ACC112 (cell line): ENCODE data around the gene MOGAT1.
"Not testable (repeated sequence)": the region's sequence is repeated elsewhere in the genome, so short reads cannot be mapped to it uniquely, and the experiment has no call there.

Experiments used
- H2AFZ ChIP-seq: fragments of 200-600 bp; sonication (generic); one replicate; pipeline ENCODE4 v1.6.0; 2017; ENCODE audit warnings: antibody characterized with exemption, low read length; ENCODE audit not compliant: unreplicated experiment
- H3K27ac ChIP-seq: fragments of 200-600 bp; sonication (generic); 2 replicates; pipeline ENCODE4 v1.5.1; 2014; ENCODE audit warnings: low read depth, mild to moderate bottlenecking, antibody characterized with exemption, low read length, moderate library complexity
- H3K27me3 ChIP-seq: fragments of 200-600 bp; sonication (generic); 2 replicates; pipeline ENCODE4 v1.6.1; 2014; ENCODE audit warnings: mild to moderate bottlenecking, antibody characterized with exemption, low read length, moderate library complexity, mixed read lengths; ENCODE audit not compliant: insufficient read depth
- H3K36me3 ChIP-seq: fragments of 200-600 bp; sonication (generic); 2 replicates; pipeline ENCODE4 v1.6.1; 2016; ENCODE audit warnings: mild to moderate bottlenecking, antibody characterized with exemption, low read length, moderate library complexity, mixed read lengths; ENCODE audit not compliant: insufficient read depth
- H3K4me1 ChIP-seq: fragments of 200-600 bp; sonication (generic); one replicate; pipeline ENCODE4 v1.6.1; 2016; ENCODE audit warnings: low read length, mixed read lengths; ENCODE audit not compliant: insufficient read depth, unreplicated experiment, control insufficient read depth
- H3K4me3 ChIP-seq: fragments of 200-600 bp; sonication (generic); 2 replicates; pipeline ENCODE4 v1.5.1; 2014; ENCODE audit warnings: mild to moderate bottlenecking, low read depth, low read length
- H3K79me2 ChIP-seq: fragments of 200-600 bp; sonication (generic); one replicate; pipeline ENCODE4 v1.6.0; 2016; ENCODE audit warnings: low read length; ENCODE audit not compliant: control insufficient read depth, unreplicated experiment, insufficient read depth

MOGAT1 gene

DNA sequence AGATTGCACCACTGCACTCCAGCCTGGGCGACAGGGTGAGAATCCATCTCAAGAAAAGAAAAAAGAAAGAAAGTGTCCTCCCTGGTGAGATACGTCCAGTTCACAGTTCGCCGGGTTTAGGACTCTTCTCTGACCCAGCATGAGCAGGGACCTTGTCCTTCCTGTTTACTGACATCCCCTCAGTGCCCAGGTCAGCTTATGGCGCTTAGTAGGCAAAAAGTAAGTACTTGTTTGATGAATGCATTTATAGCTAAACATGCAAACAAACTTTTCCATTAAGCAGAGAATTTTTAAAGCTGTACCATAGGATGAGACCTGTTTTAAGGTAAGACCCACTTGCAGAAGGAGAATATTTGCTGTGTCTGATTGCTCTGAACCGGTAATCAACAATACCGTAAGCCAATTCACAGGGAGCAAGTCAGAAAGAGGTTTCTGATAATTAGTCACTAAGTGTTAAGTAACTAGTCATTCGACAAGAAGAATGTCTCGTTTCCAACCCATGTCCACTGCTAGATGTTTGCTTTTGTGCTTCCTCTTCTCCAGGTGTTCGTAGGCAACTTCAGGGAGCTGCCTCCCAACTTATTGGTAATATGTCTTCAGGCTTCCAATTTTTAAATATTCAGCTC, 40.0 kb downstream of the MOGAT1 start:
- Histone ChIP-seq H3K4me3 (no peak overlapping the region), H3K4me1 (peaks cover 16% of the 10 kb centered on the region), H3K27me3 (no peaks in the 10 kb centered on the region), H3K27ac (no peak overlapping the region), H3K79me2 (no peaks in the 10 kb centered on the region), H2AFZ (no peak overlapping the region), H3K36me3 (no peaks in the 10 kb centered on the region)

- H3K79me2 ChIP-seq = no peaks in the 10 kb centered on the region
- peaks cover 9% of the 10 kb centered on the region for H3K4me1 ChIP-seq
- H3K36me3 ChIP-seq = no peaks in the 10 kb centered on the region
- no peak overlapping the region for H2AFZ ChIP-seq
- H3K27me3 ChIP-seq = no peaks in the 10 kb centered on the region
- no peak overlapping the region for H3K4me3 ChIP-seq
- H3K27ac ChIP-seq = no peak overlapping the region
Observed at GRCh38 chr2:222713002-222713401, 41.5 kb downstream of the MOGAT1 start.

DNA sequence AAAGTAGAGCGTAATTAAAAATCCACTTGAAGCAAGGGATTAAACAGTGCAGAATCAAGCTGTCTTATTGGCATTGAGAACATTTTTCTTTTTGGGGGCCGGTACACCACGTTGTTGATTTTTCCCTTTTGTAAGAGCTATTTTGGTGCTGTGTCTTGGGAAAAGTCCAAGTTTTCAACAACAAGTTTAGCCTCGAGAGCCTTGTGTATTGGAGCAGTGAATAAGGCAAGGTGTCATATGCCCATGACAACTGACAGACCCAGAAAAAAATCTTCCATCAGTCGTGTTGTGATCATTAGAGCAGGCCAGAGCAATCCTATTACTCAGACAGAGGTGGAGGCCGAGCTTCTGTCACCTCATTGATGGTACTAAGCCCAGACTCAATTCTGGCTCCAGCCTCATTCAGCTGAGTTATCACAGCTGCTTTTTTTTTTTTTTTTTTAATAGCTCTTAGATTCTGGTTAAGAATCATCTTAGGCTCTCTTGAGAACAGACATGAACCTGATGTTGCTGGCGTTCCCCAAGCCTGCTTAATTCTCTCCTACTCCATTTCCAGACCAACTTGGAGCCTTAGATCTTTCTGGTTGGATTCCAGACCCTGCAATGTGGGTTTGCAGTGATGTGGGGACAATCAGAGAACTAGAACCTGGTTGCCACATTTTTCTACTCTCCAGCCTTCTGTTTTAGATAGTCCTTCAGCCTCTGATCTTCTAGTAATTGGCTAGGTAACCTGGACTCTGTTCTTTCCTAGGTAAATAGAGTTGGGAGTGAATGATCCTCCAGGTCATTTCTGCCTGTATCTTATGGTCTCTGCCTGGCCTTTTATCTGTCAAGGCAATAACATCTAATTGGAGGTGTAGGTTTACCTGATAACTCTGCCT, 43.1 kb downstream of the MOGAT1 start:
- Histone ChIP-seq H3K36me3 (no peaks in the 10 kb centered on the region), H3K4me3 (no peak overlapping the region), H3K27ac (no peak overlapping the region), H3K27me3 (no peaks in the 10 kb centered on the region), H3K79me2 (no peaks in the 10 kb centered on the region), H3K4me1 (no peaks in the 10 kb centered on the region), H2AFZ (no peak overlapping the region)

DNA sequence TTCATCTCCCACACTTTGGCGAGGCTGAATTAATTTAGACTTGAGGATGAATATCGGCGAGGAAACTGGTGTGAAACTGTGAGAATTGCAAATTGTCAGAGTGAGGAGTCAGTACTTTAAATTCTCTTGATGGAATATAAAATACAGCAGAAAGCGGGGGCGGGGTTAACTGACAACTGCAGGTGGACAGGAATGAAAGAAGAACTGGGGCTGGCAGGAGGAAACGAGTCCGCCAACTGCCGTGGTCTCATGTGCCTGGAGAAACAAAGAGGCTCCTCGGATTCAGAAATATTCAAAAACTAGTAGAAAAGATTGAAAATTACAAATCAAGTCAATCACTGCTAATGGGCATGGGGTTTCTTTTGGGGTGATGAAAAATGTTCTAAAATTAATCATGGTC, 44.3 kb downstream of the MOGAT1 start:
- Histone ChIP-seq H3K36me3 (no peaks in the 10 kb centered on the region), H3K4me3 (no peak overlapping the region), H3K79me2 (no peaks in the 10 kb centered on the region), H2AFZ (no peak overlapping the region), H3K27me3 (no peaks in the 10 kb centered on the region), H3K27ac (no peak overlapping the region), H3K4me1 (no peaks in the 10 kb centered on the region)

GRCh38 chr2:222719787-222720186, 48.3 kb downstream of the MOGAT1 start:
- not testable (repeated sequence) for H3K27me3 ChIP-seq, H2AFZ ChIP-seq, H3K36me3 ChIP-seq, H3K27ac ChIP-seq, H3K79me2 ChIP-seq, H3K4me3 ChIP-seq, H3K4me1 ChIP-seq

DNA sequence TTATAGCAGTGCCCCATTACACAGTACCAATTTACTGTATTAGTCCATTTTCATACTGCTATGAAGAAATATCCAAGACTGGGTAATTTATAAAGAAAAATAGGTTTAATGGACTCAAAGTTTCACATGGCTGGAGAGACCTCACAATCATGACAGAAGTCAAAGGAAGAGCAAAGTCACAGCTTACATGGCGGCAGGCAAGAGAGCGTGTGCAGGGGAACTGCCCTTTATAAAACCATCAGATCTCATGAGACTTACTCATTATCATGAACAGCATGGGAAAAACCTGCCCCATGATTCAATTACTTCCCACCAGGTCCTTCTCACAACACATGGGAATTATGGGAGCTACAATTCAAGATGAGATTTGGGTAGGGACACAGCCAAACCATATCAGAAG, 50.1 kb downstream of the MOGAT1 start:
- not testable (repeated sequence) for H3K27ac ChIP-seq, H3K79me2 ChIP-seq, H3K4me1 ChIP-seq, H3K36me3 ChIP-seq, H3K4me3 ChIP-seq, H2AFZ ChIP-seq, H3K27me3 ChIP-seq

DNA sequence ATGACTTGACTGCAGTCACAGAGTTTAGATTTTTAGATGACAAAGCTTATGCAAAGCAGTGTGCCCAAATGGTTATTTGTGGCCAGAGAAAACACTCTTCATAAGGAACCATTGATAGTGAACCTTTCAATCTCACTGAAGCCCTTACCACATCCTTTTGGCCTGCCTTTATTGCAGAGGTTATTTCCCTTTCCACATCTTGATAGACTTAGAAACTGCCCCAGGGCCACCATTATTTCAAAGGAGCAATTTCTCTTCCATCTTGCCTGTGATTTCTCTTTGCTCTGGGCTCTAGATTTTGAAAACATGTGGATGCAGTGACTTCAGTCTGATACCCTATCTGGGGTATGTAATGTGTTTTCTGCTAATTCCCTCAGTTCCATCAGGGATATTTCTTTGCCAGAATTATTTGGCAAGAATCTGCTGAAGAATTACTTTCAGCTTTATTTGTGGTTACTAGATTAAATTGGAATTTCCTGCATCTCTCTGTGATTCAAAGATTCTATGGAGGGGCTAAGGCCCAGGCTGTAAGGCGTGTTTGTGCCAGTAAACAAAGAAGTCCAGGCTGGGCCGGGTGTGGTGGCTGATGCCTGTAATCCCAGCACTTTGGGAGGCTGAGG, 51.0 kb downstream of the MOGAT1 start:
- Histone ChIP-seq H3K79me2 (no peaks in the 10 kb centered on the region), H2AFZ (no peak overlapping the region), H3K27ac (no peak overlapping the region), H3K27me3 (no peaks in the 10 kb centered on the region), H3K4me3 (no peak overlapping the region), H3K4me1 (no peaks in the 10 kb centered on the region), H3K36me3 (no peaks in the 10 kb centered on the region)

DNA sequence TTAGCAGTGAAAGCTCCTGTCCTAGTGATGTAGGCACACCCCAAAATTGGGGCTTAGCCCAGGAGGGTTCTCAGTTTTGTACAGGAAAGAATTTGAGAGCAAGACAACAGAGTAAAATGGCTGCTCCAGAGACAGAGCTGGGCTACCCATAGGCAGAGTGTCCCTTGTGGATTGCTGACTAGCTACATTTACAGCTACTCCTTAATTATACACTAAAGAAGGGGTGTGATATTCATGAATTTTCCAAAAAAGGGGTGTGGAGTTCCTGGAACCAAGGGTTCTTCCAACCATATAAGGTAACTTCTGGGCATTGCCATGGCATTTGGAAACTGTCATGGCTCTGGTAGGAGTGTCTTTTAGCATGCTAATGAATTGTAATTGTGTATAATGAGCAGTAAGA, 52.8 kb downstream of the MOGAT1 start:
- Histone ChIP-seq H3K79me2 (no peaks in the 10 kb centered on the region), H3K27me3 (no peaks in the 10 kb centered on the region), H3K27ac (no peak overlapping the region), H2AFZ (no peak overlapping the region), H3K4me3 (no peak overlapping the region), H3K4me1 (no peaks in the 10 kb centered on the region), H3K36me3 (no peaks in the 10 kb centered on the region)

DNA sequence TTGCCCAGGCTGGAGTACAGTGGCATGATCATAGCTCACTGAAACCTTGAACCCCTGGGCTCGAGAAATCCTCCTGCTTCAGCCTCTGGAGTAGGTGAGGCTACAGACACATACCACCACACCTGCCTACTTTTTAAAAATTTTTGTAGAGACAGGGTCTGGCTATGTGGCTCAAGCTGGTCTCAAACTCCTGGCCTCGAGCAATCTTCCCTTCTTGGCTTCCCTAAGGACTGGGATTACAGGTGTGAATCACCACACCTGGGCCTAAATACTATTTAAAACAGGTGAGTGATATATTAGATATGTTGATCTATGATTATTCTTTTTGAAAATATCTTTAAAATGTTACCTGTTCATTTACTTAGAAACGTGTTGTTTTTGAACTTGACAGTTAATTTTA, 57.2 kb downstream of the MOGAT1 start:
- no peaks in the 10 kb centered on the region for H3K79me2 ChIP-seq
- no peaks in the 10 kb centered on the region for H3K4me1 ChIP-seq
- H3K27ac ChIP-seq = no peak overlapping the region
- no peak overlapping the region for H2AFZ ChIP-seq
- no peak overlapping the region for H3K4me3 ChIP-seq
- no peaks in the 10 kb centered on the region for H3K36me3 ChIP-seq
- no peaks in the 10 kb centered on the region for H3K27me3 ChIP-seq

DNA sequence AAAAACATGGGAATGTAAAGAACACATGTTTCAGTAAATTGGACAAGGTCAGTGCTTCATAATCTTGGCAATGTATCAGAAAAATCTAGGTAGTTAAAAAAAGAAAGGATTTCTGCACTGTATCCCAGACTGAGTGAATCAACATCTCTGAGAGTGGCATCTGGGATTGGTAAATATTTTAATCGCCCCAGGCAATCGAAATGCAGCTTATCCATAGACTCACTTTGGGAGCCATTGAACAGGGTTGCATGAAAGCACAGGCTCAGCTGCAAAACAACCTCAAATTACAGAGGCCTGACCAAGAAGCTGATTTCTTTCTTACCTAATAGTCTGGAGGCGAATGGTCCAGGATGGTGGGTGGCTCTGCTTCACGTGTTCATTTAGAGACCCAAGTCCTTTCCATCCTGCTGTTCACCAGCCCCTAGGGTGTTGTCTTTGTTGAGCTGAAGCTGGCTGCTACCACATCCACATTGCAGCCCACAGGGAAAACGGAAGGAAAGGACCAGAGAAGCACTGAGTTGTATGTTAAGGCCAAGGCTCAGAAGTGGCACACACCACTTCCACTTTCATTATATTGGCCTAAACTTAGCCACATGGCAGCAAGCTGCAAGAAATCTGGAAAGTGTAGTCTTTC, 59.0 kb downstream of the MOGAT1 start:
- Histone ChIP-seq H3K79me2 (no peaks in the 10 kb centered on the region), H3K36me3 (no peaks in the 10 kb centered on the region), H2AFZ (no peak overlapping the region), H3K4me1 (no peaks in the 10 kb centered on the region), H3K27ac (no peak overlapping the region), H3K4me3 (no peak overlapping the region), H3K27me3 (no peaks in the 10 kb centered on the region)
